Right lung (tissue), 10 donors: ENCODE data around the gene ZNF195. TPM values are rescaled to one million over a fixed set of nuclear protein-coding genes. Genes with fewer than 3 reads are reported as not detected.
"Not testable (repeated sequence)": the region's sequence is repeated elsewhere in the genome, so short reads cannot be mapped to it uniquely, and the experiment has no call there.

Experiments
- DNase-seq, 2 donors: peaks; one replicate each; pipeline ENCODE4 v3.0.0-alpha.2; 2013
- long read RNA-seq, 8 donors: transcript quantifications; one replicate each; lab custom pipeline, GENCODE V29; 2026
- polyA plus RNA-seq, 5 donors: library from polyadenylated mRNA; unstranded; fragments of 120-200 nt; gene quantifications; one replicate each; pipeline versions ENCODE4 v1.2.1 to v1.2.3, GENCODE V29; 2013; ENCODE audit warnings: inconsistent platforms in 1 of 5, low replicate concordance in 1 of 5; ENCODE audit not compliant: insufficient read length in 5 of 5, insufficient read depth in 1 of 5

ZNF195 gene
- polyA plus RNA-seq: 10 to 100 TPM; 31.3 to 46.5 (median 35.0) TPM
- long read RNA-seq, donor 1, transcript ZNF195-204 (4 exons, 2,970 nt): major isoform, 6 of 14 reads
- long read RNA-seq, donor 1, transcript ZNF195-201 (5 exons, 2,021 nt): minor isoform, 5 of 14 reads
- long read RNA-seq, donor 1, partial matches to known transcripts: 0 of 14 reads
- long read RNA-seq, donor 1, other reads (novel, unspliced or antisense): 0 of 14 reads
- long read RNA-seq, donor 2, partial matches to known transcripts: 0 of 7 reads
- long read RNA-seq, donor 2, other reads (novel, unspliced or antisense): 0 of 7 reads
- long read RNA-seq, donor 3, partial matches to known transcripts: 0 of 3 reads
- long read RNA-seq, donor 3, other reads (novel, unspliced or antisense): 0 of 3 reads
- long read RNA-seq, donor 4, transcript ZNF195-204 (4 exons, 2,970 nt): major isoform, 8 of 8 reads
- long read RNA-seq, donor 4, partial matches to known transcripts: 0 of 8 reads
- long read RNA-seq, donor 4, other reads (novel, unspliced or antisense): 0 of 8 reads
- long read RNA-seq, donor 5, transcript ZNF195-204 (4 exons, 2,970 nt): major isoform, 7 of 22 reads
- long read RNA-seq, donor 5, transcript ZNF195-201 (5 exons, 2,021 nt): minor isoform, 5 of 22 reads
- long read RNA-seq, donor 5, partial matches to known transcripts: 5 of 22 reads
- long read RNA-seq, donor 5, other reads (novel, unspliced or antisense): 0 of 22 reads
- long read RNA-seq, donor 6, transcript ZNF195-204 (4 exons, 2,970 nt): major isoform, 14 of 25 reads
- long read RNA-seq, donor 6, partial matches to known transcripts: 6 of 25 reads
- long read RNA-seq, donor 6, other reads (novel, unspliced or antisense): 0 of 25 reads
- long read RNA-seq, donor 7, transcript ZNF195-204 (4 exons, 2,970 nt): major isoform, 6 of 7 reads
- long read RNA-seq, donor 7, partial matches to known transcripts: 0 of 7 reads
- long read RNA-seq, donor 7, other reads (novel, unspliced or antisense): 0 of 7 reads
- long read RNA-seq, donor 8, partial matches to known transcripts: 0 of 4 reads
- long read RNA-seq, donor 8, other reads (novel, unspliced or antisense): 0 of 4 reads

DNA sequence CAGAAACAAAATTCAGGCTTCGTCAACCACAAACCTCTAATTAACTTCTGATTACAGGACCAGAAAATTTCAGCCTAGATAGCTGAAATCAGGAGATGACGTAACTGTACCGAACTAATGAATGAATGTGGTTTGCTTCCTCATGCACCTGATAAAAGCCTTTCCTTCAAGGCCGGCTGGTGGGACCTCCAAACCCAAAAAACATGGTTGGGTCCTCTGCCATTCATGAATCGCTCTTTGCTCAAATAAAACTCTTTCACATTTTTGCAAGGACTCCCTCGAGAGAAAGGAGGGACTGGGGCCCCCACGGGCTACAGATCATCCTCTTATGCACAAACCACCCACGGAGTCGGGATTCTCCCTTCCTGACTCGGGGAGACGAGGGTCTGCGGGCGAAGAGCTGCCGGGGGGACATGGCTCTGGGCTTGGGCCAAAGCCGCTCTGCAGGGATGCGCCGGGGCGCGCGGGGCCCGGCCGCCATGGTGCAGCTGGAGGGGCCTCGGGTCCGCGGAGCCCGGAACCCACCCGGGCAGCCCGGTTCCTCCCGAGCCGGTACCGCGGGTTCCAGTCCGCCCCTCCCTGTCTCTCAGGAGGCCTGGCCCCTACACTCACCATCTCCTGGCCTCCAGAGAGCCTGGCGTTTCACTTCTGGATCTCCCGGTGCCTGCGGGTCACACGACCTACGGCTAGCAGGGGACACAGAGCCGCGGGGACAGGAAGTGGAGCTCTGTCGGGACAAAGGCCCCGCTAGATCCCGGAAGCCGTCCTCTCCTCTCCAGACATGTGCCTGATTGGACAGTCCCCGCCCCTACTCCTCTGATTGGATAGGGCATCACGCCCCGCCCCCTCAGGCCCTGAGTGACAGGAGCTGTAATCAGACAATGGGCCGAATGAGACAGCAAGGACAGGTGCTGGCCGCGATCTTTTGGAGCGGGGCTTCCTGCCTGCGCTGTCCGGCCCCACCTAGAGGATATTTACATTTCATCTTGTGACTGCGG is at the start of gene ZNF195:
ZNF195 (minus strand) TSS at position 721 of the 998 bp plus-strand sequence; CDS start at position 615, 106 bp downstream.
- peak; percentile 89 to 91 for DNase-seq

DNA sequence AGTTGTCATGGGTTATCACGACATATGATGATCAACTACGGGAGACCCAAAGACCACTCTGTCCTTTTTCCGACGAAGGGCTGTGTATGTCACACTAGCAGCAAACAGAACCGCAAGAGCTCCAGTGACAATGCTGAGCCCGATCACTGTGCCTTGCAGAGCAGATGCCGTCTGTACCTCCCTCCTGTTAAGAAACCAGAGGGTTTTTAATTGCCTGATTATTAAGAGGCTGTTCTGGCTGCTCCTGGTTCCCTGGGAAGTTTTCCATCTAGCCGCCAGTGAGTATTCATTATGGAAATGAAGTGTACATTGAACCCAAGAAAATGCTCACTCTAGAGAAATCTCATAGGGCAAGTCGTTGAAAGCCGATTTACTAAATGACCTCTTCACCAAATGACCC is 49.1 kb upstream of the ZNF195 start:
- not testable (repeated sequence) for DNase-seq

GRCh38 chr11:3426541-3426940 is 47.6 kb upstream of the ZNF195 start:
- not testable (repeated sequence) for DNase-seq

- DNase-seq: not testable (repeated sequence)
Measured at GRCh38 chr11:3423928-3424327, 45.0 kb upstream of the ZNF195 start.

GRCh38 chr11:3423138-3423731 is 44.3 kb upstream of the ZNF195 start:
- DNase-seq: not testable (repeated sequence)

DNA sequence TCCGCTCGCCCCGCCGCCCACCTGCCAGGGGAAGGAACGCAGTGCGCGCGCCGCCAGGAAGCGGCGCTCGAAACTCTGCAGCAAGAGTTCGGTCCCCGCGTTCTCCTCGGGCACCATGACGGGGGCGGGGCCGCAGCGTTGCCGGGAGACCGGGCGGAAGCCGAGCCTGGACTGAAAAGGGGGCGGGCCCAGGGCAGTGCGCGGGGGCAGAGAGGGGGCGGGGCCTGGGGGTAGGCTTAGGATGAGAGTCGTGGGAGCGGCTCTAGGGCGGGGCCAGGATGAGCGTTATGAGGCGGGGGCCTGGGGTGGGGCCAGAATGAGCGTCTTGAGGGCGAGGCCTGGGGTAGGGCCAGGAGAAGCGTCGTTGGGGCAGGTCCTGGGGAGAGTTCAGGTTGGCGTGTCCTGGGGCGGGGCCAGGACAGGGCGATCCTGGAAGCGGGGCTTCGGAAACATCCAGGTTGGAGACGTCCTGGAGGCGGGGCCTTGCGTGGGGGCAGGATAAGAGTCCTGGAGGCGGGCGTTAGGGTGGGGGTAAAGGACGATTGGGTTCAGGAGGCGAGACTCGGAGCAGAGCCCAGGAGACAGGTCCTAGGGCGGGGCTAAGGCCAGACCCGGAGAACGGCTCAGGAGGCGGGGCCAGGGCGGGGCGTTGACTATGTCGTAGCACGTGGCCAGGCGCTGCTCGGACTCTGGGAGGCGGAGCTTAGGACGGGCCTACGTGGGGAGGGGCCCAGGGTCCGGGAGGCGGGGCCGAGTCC is 43.6 kb upstream of the ZNF195 start:
- DNase-seq: peak; percentile 94 to 95

GRCh38 chr11:3421608-3422379 is 42.8 kb upstream of the ZNF195 start:
- peak; percentile 17 for DNase-seq

DNA sequence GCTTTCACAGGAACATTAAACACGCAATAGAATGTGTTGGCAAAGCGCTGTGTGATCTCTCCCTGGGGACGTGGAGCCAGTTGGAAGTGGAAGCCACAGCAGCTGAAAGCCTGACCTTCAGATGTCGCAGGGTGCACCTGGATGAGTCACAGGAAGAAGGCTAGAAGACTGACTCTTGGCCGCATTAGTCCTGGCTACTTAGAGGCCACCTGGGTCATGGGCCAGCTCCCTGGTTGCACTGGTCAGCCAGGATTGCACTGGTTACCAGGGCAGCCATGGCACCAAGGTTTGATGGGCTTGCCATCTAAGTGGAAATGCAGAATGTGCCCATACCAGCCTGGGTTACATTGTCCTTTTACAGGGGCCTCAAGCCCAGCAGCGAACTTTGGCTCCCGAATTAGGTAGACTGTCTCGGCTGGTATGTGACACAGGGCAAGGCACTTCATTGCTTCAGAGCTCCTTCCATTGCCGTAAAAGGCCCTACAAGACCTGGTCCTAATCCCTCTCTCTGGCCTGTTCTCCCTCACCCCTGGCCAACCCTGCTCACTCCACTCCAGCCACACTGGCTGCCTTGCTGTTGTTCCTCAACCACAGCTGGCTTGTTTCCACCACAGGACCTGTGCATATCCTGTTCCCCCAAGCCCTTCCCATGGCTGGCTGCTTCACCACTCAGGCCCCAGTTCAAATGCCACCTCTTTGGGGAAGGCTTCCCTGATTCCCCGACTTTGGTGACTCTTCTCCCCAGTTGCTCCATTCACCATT is 41.5 kb upstream of the ZNF195 start:
- not testable (repeated sequence) for DNase-seq

DNA sequence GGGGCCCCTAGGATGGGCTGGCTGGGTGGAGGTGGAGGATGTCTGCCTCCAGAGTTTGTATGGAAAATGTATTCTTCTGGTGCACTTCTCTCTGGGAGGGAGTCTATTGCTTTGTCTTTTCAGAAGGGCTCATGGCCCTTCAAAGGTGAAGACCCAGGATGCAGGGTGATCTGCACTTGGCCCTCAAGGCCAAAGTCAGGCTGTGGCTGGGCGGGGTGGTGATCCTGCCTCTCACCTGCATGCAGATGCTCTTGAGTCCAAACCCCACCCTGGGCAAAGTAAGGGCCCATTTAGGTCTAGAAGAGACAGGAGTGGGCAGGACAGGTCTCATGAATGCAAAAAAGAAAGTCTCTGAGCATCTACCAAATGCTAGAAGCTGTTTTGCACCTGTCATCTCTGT is 40.5 kb upstream of the ZNF195 start:
- not testable (repeated sequence) for DNase-seq

DNA sequence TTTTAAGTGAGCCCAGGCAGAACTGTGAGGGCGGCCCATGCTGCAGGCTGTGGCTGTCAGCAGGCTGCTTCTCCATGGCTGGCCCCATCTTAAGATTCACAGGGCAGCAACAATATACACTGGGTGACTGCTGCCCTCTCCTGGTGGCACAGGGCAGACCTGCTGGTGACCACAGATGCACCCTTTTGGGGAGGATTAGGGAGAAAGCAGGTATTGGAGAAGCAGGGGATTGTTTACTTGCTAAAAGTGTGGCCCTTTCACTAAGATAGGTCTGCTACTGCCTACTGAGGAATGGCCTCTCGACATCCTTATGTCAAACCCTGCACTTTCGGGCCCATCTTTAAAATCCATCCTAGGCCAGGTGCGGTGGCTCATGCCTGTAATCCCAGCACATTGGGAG is 38.1 kb upstream of the ZNF195 start:
- peak in 1 of 2 donors; percentile 20 for DNase-seq

- DNase-seq: not testable (repeated sequence)
Measured at GRCh38 chr11:3415301-3415700, 36.4 kb upstream of the ZNF195 start.

DNA sequence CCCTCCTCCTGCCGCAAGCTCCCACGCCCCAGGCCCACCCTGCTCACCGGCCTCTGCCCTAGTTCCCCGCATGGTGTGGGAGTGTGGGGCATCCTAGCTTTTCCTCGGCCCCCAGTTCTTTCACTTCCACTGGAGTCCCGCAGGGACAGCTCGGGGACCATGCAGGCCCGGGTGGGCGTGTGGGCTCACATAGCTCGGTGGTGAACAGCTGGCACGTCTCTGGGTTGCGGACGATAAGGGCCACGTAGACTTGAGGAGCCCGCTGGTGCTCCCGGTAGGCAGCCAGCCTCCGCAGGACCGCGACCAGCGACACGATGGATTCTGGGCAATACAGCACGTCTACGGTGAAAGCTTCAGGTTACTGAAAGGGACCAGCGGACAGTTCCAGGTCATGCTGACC is 34.7 kb upstream of the ZNF195 start:
- not testable (repeated sequence) for DNase-seq

- DNase-seq: no peak
Measured at GRCh38 chr11:3412837-3413236, 33.9 kb upstream of the ZNF195 start.

- DNase-seq: peak; percentile 19 to 53
Measured at GRCh38 chr11:3408722-3409121, 29.8 kb upstream of the ZNF195 start.

- not testable (repeated sequence) for DNase-seq
Measured at GRCh38 chr11:3408058-3408605, 29.2 kb upstream of the ZNF195 start.

- not testable (repeated sequence) for DNase-seq
Measured at GRCh38 chr11:3406937-3407336, 28.0 kb upstream of the ZNF195 start.

DNA sequence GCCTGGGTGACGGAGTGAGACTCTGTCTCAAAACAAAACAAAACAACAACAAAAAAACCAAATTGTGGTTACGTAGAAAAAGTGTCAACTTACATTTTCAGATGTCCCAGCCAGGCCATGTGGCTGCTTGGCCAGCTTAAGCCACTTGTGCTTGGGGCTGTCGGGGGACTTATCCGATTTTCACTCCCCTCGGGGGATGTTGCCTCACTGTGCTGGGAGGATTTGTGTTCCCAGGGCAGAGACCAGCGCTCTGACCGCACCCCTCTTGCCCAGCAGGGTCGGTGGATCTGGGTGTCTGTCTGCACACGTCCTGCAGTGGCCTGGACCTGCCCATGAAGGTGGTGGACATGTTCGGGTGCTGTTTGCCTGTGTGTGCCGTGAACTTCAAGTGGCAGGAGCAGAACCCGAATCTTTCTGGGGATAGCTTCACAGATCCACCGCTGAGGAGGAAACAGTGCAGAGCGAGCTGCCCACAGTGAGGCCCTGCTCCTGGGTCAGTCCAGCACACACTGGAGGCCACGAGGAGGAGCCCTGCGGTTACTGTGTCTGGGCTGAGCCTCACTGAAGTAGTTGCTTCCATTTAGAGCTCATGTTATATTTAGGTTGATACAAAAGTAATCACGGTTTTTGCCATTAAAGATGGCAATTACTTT is 27.4 kb upstream of the ZNF195 start:
- not testable (repeated sequence) for DNase-seq
